GM23338 (cell line): Measurements from ENCODE around the gene DGLUCY. TPM values are rescaled to one million over a fixed set of nuclear protein-coding genes. Genes with fewer than 3 reads are reported as not detected.

Experiments
- ATAC-seq: fragments of 200-7000 bp; cut with Tn5 transposase; 3 replicates; pipeline ENCODE4 v1.9.1; 2020
- DNase-seq: peaks from one replicate; pipeline ENCODE4 v3.0.0-alpha.2; 2015; ENCODE audit warnings: low spot score
- H2AFZ ChIP-seq: fragments of 200-600 bp; sonication (generic); 2 replicates; pipeline ENCODE4 v1.8.0; 2016; ENCODE audit warnings: antibody characterized with exemption, mild to moderate bottlenecking, moderate library complexity
- H3F3A ChIP-seq: fragments of 200-600 bp; sonication (generic); replicated peaks from 2 replicates; pipeline ENCODE4 v1.8.0; 2017; ENCODE audit warnings: antibody characterized with exemption, mixed run types, low read depth
- H3K27ac ChIP-seq: fragments of 200-600 bp; sonication (generic); 2 replicates; pipeline ENCODE4 v1.6.1; 2016; ENCODE audit warnings: low read depth
- H3K27me3 ChIP-seq: fragments of 200-600 bp; sonication (generic); 2 replicates; pipeline ENCODE4 v1.8.0; 2016; ENCODE audit warnings: mild to moderate bottlenecking, mixed run types, moderate library complexity; ENCODE audit not compliant: insufficient read depth
- H3K36me3 ChIP-seq: fragments of 200-600 bp; sonication (generic); 2 replicates; pipeline ENCODE4 v1.8.0; 2016; ENCODE audit warnings: mild to moderate bottlenecking; ENCODE audit not compliant: insufficient read depth
- H3K4me1 ChIP-seq: fragments of 200-600 bp; sonication (generic); 2 replicates; pipeline ENCODE4 v1.8.0; 2016; ENCODE audit warnings: mild to moderate bottlenecking, moderate library complexity; ENCODE audit not compliant: insufficient read depth
- H3K4me2 ChIP-seq: fragments of 200-600 bp; sonication (generic); 2 replicates; pipeline ENCODE4 v1.7.1; 2017; ENCODE audit warnings: mixed run types
- H3K4me3 ChIP-seq: fragments of 200-600 bp; sonication (generic); 2 replicates; pipeline ENCODE4 v1.6.1; 2016; ENCODE audit warnings: mixed run types
- H3K79me2 ChIP-seq: fragments of 200-600 bp; sonication (generic); replicated peaks from 2 replicates; pipeline ENCODE4 v1.8.0; 2017; ENCODE audit warnings: mild to moderate bottlenecking; ENCODE audit not compliant: insufficient read depth
- H3K9me2 ChIP-seq: fragments of 200-600 bp; sonication (generic); 2 replicates; pipeline ENCODE4 v1.8.0; 2017; ENCODE audit not compliant: insufficient read depth
- H4K20me1 ChIP-seq: fragments of 200-600 bp; sonication (generic); replicated peaks from 2 replicates; pipeline ENCODE4 v1.8.0; 2017; ENCODE audit warnings: mild to moderate bottlenecking; ENCODE audit not compliant: insufficient read depth
- H3K27ac Mint-ChIP-seq: 2 replicates; pipeline ENCODE4 v1.8.0; 2020; ENCODE audit warnings: inconsistent platforms, mild to moderate bottlenecking, moderate library complexity, mixed read lengths
- H3K27me3 Mint-ChIP-seq: 3 replicates; pipeline ENCODE4 v1.8.0; 2022; ENCODE audit warnings: low read depth, mild to moderate bottlenecking, moderate library complexity, mixed read lengths, inconsistent platforms; ENCODE audit not compliant: insufficient read depth, poor library complexity
- H3K36me3 Mint-ChIP-seq: 3 replicates; pipeline ENCODE4 v1.8.0; 2021; ENCODE audit warnings: low read depth, mild to moderate bottlenecking, inconsistent platforms, moderate library complexity, mixed read lengths
- H3K4me1 Mint-ChIP-seq: 3 replicates; pipeline ENCODE4 v1.8.0; 2020; ENCODE audit warnings: mild to moderate bottlenecking, inconsistent platforms, mixed read lengths
- H3K4me3 Mint-ChIP-seq: 3 replicates; pipeline ENCODE4 v1.8.0; 2021; ENCODE audit warnings: moderate library complexity, mild to moderate bottlenecking, inconsistent platforms, mixed read lengths
- H3K9me3 Mint-ChIP-seq: 3 replicates; pipeline ENCODE4 v1.8.0; 2020; ENCODE audit warnings: moderate library complexity, mild to moderate bottlenecking, inconsistent platforms, mixed read lengths
- CREB1 ChIP-seq: fragments of 250-450 bp; sonication (Bioruptor Pico); IDR thresholded peaks from 2 replicates; pipeline ENCODE4 v1.5.0; 2020; ENCODE audit warnings: low read depth, mild to moderate bottlenecking, moderate library complexity
- CTCF ChIP-seq, 2 experiments: fragments of 200-600 bp in 1 of 2; sonication (generic) in 1 of 2; conservative IDR thresholded peaks; 2 replicates each; pipeline versions ENCODE4 v1.5.1 to v1.6.1; 2016 to 2017; ENCODE audit warnings: antibody characterized with exemption in 2 of 2, low read depth in 2 of 2, mild to moderate bottlenecking in 2 of 2, moderate library complexity in 1 of 2
- ETS1 ChIP-seq: IDR thresholded peaks from 2 replicates; pipeline ENCODE4 v1.6.1; 2016; ENCODE audit warnings: antibody characterized with exemption
- EZH2phosphoT487 ChIP-seq: fragments of 200-600 bp; sonication (generic); IDR thresholded peaks from one replicate; pipeline ENCODE4 v1.8.1; 2018; ENCODE audit warnings: antibody characterized with exemption; ENCODE audit not compliant: unreplicated experiment
- JUNB ChIP-seq: IDR thresholded peaks from one replicate; pipeline ENCODE4 v1.6.1; 2016; ENCODE audit warnings: antibody characterized with exemption; ENCODE audit not compliant: unreplicated experiment
- NANOG ChIP-seq: IDR thresholded peaks from 2 replicates; pipeline ENCODE4 v1.6.1; 2016; ENCODE audit warnings: antibody characterized with exemption, borderline replicate concordance
- POLR2AphosphoS5 ChIP-seq: IDR thresholded peaks from 2 replicates; pipeline ENCODE4 v1.6.1; 2016; ENCODE audit warnings: antibody characterized with exemption, low read depth
- REST ChIP-seq: IDR thresholded peaks from one replicate; pipeline ENCODE4 v1.6.1; 2018; ENCODE audit warnings: antibody characterized with exemption; ENCODE audit not compliant: unreplicated experiment
- ZNF114 ChIP-seq: fragments of 250-450 bp; sonication (Bioruptor Pico); IDR thresholded peaks from 2 replicates; pipeline ENCODE4 v1.5.0; 2020; ENCODE audit warnings: mild to moderate bottlenecking, moderate library complexity
- ZNF462 ChIP-seq: fragments of 250-450 bp; sonication (Bioruptor Pico); IDR thresholded peaks from 2 replicates; pipeline ENCODE4 v1.5.0; 2020; ENCODE audit warnings: mild to moderate bottlenecking, moderate library complexity
- polyA plus RNA-seq: library from polyadenylated mRNA; unstranded; fragments of >200 nt; fragmentation: Nextera tagmentation; extraction: Ambion mirVana; gene quantifications from 2 replicates; pipeline ENCODE4 v1.2.1, GENCODE V29; 2016
- total RNA-seq: library from RNA; depleted of rRNA; stranded (reverse); fragments of >200 nt; shearing (Covaris generic); gene quantifications from 2 replicates; pipeline ENCODE4 v1.2.3, GENCODE V29; 2014

DGLUCY gene
- total and polyA plus RNA-seq, 2 experiments from 2014 or later = 14.6 to 31.6 TPM

GRCh38 chr14:91273885-91274273, 160.0 kb downstream of the DGLUCY start (continued):
- TF ChIP-seq ZNF114 (no peak), CTCF (conservative IDR thresholded peaks at IDR 0.05; ENCODE audit: low read depth in 2 of 2) (no peak)

- Histone ChIP-seq H3K27me3 (no peaks in the 10 kb centered on the region), H3K9me2 (no peaks in the 10 kb centered on the region), H2AFZ (no peak overlapping the region), H3K4me3 (no peak overlapping the region), H3K79me2 (no peaks in the 10 kb centered on the region), H4K20me1 (0 out of 2 replicates have a peak, but pooled peaks cover 4% of the 10 kb centered on the region), H3F3A (no peaks in the 10 kb centered on the region), H3K27ac (no peak overlapping the region), H3K4me2 (no peak overlapping the region), H3K4me1 (no peaks in the 10 kb centered on the region), H3K36me3 (peaks cover 6% of the 10 kb centered on the region; the same call in 1 of the 2 replicates)
- no peak for ATAC-seq
- no peaks in the 10 kb centered on the region; the same call in 2 of the 3 replicates for H3K9me3 Mint-ChIP-seq
- H3K27me3 Mint-ChIP-seq = peaks cover 4% of the 10 kb centered on the region
- H3K27ac Mint-ChIP-seq = no peak overlapping the region
- H3K36me3 Mint-ChIP-seq = peaks cover 31% of the 10 kb centered on the region
- no peak overlapping the region for H3K4me3 Mint-ChIP-seq
- no peak for DNase-seq
- H3K4me1 Mint-ChIP-seq = 0 out of 3 replicates have a peak, but pooled peaks cover 2% of the 10 kb centered on the region
- TF ChIP-seq REST (no peak), CTCF (conservative IDR thresholded peaks at IDR 0.05; ENCODE audit: low read depth in 2 of 2) (no peak), JUNB (no peak), ZNF462 (CRISPR knock-in tag) (no peak), NANOG (no peak), POLR2AphosphoS5 (no peak), CREB1 (CRISPR knock-in tag) (no peak), ZNF114 (no peak), EZH2phosphoT487 (no peak), ETS1 (no peak)
These were observed 160.9 kb downstream of the DGLUCY start for GRCh38 chr14:91274796-91275195.
